Activated CD4-positive, CD25-positive, alpha-beta regulatory T cell (primary cell): Measurements from ENCODE around the gene PLS3.
"Not testable (repeated sequence)": the region's sequence is repeated elsewhere in the genome, so short reads cannot be mapped to it uniquely, and the experiment has no call there.

ENCODE experiments used
- DNase-seq, 4 experiments: peaks; one replicate each; lab custom pipeline; 2025; lab: John Stamatoyannopoulos, UW

The PLS3 gene

DNA sequence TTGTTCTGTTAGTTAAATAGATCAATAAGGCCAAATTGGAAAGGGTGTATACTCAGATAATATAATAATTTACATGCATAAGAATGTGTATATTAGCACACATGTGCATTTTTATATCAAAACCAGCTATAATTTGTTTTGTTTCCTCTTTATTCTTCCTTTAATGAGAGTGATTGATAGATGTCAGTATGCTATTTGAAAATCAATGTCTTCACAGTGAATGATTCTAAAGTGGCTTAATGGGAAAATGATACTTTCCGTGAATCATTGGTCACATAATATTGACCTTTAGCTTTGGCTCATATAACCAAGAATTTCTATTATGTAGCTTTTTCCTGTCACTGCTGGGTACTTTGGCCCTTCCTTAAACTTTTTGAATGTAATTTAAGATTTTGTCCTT lies 48.6 kb downstream of the PLS3 start:
- DNase-seq: no peak

DNA sequence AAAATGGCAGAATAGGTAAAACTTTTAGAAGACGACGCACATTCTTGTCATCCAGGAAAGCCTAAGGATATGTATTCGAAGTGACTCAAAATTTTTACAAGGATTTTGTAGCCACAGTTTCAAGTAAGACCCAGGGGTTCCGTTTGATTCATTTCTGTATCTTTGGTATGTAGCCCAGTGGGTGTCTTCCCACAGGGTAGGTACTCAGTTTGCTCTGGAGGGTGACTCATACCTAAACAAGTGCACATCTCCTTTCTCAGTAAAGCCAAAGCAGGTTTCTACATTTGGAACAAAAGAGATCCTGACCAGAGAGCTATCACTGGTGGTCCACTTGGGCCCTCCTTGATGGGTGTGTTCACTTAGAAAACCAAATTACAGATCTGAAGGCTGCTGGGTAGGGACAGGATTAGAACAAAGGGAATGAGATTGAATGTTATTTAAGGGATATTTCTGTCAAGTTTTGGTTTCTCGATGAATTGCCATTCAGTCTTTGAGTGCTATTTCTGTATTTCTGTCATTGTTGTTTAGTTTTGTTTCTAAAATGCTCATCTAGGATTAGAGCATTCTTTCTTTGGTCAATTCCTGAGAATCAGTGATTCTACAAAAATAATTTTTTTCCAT lies 56.1 kb downstream of the PLS3 start:
- DNase-seq: no peak

GRCh38 chrX:115622534-115622933 lies 61.6 kb downstream of the PLS3 start:
- DNase-seq: no peak

GRCh38 chrX:115624916-115625315 lies 63.9 kb downstream of the PLS3 start:
- DNase-seq: no peak

- DNase-seq: no peak
Measured at GRCh38 chrX:115625572-115626301, 64.8 kb downstream of the PLS3 start.

- DNase-seq: no peak
Measured at GRCh38 chrX:115630204-115630603, 69.2 kb downstream of the PLS3 start.

- DNase-seq: no peak
Measured at GRCh38 chrX:115632455-115632854, 71.5 kb downstream of the PLS3 start.

DNA sequence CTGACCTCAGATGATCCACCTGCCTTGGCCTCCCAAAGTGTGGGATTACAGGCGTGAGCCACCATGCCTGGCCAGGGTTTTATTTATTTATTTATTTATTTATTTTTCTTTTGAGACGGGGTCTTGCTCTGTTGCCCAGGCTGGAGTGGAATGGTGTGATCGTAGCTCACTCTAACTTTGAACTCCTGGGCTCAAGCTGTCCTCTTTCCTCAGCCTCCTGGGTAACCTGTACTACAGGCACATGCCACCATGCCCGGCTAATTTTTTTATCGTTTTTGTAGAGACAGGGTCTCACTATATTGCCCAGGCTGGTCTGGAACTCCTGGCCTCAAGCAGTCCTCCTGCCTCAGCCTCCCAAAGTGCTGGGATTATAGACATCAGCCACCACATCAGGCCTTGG lies 72.4 kb downstream of the PLS3 start:
- DNase-seq: not testable (repeated sequence)

- no peak for DNase-seq
Measured at GRCh38 chrX:115639334-115639880, 78.4 kb downstream of the PLS3 start.

GRCh38 chrX:115642311-115642710 lies 81.3 kb downstream of the PLS3 start:
- DNase-seq: no peak

- no peak for DNase-seq
Measured at GRCh38 chrX:115642895-115643530, 82.0 kb downstream of the PLS3 start.

GRCh38 chrX:115644397-115644796 lies 83.4 kb downstream of the PLS3 start:
- DNase-seq: not testable (repeated sequence)

DNA sequence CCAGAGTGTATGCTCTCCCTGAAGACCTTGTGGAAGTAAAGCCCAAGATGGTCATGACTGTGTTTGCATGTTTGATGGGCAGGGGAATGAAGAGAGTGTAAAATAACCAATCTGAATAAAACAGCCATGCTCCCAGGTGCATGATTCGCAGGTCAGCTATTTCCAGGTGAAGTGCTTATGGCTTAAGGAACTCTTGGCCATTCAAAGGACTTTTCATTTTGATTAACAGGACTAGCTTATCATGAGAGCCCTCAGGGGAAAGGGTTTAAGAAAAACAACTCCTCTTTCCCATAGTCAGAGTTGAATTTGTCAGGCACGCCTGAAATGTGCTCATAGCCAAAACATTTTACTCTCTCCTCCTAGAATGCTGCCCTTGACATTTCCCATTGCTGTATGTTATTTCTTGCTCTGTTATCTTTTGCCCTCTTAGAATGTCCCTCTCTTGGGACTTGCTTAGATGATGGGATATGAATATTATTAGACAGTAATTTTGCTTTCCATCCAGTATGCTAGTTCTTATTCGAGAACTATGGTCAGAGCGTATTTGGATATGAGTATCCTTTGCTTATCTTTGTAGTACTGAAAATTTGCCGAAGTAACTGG lies 88.6 kb downstream of the PLS3 start:
- DNase-seq: no peak

DNA sequence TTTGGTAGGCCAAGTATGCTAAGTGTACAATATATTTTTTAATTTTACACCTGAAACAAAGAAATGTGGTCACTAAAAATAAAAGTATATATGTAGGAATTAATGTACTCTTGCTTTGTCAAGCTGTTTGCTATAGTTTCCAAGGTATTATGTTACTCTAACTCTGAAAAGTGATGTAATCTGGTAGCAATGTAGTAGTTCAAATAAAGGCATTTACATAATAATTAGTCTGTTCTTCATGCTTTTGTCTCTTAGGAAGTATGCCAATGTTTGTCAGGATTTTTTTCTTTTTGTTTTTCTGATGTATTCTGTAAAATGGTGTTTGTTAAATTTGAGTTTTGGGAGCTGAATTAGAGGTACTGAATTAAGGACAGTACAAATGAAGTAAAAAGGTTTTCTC lies 89.5 kb downstream of the PLS3 start:
- no peak for DNase-seq

DNA sequence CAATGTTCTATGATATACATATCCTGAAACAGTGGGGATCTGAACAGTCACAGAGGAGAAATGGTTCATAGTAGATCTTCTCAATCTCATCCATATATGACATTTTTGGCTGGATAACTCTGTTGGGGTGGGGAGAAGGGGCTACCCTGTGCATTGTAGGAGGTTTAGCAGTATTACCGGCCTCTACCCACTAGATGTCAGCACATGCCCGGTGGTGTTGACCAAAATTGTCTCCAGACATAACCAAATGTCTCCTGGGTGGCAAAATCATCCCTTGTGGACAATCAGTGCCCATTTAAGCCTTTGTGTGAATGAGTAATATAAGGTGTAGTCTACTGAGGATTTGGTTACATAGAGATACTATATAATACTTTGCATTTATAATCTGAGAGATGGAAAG lies 89.9 kb downstream of the PLS3 start:
- no peak for DNase-seq

DNA sequence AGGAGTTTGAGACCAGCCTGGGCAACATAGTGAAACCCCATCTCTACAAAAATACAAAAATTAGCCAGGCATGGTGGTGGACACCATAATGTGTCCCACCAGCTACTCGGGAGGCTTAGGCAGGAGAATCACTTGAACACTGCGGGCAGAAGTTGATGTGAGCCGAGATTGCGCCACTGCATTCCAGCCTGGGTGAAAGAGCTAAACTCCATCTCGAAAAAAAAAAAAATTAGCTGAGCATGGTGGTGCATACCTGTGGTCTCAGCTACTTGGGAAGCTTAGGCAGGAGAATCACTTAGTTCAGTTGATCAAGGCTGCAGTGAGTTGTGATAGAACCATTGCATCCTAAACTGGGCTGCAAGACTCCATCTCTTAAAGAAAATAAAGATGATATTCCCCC lies 91.2 kb downstream of the PLS3 start:
- no peak for DNase-seq

GRCh38 chrX:115665122-115665521 lies 104.1 kb downstream of the PLS3 start:
- no peak for DNase-seq

DNA sequence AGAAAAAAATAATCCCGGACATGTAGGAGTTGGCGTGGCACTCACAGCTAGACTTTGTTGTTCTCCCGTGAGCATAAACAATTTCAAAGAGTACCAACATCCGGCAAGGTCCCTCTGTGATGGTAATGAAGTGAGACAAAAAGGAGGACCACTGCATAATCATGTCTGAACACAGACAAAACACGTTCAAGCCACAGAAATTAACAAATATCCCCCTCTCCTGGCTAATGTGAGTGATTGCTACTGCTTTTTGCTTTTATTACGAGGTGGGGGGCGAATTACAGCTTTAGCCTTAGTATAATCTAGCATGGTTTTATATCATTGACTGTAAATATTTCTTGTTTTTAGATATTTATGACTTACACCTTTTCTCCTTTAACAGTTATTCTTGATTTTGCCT lies 118.5 kb downstream of the PLS3 start:
- no peak for DNase-seq

GRCh38 chrX:115687595-115687994 lies 126.6 kb downstream of the PLS3 start:
- no peak for DNase-seq

- no peak for DNase-seq
Measured at GRCh38 chrX:115689931-115690330, 129.0 kb downstream of the PLS3 start.

DNA sequence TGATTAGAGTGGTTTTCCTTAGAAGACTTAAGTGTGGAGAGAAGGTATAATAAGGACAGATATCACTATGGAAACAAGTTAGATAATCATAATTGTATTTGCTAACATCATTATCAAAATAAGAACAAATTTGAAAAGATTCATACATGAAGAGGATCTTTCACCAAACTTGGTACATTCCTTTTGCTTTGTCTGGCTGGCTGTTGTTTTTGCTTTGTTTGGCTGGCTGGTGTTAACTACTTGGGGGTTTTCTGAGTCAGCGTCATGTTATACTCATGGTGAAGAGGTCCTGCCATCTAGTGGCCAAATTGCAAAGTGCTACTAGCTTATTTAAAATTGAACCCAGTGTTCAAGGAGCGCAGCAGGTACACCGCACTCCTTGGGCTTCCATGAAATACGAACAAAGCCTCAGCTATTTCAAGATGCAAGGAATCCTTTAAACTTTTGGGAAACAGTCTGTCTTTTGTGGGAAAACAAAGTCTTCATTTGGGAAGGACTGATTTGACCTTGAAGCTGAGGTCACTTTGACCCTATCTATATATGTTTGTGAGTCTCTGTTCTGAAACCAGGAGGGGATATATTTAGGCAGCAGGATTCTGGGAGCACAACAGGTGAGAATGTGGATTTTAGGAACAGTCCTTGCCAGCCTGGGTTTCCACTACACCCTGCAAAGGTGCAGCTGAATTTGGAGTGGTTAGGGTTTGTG lies 129.7 kb downstream of the PLS3 start:
- peak in 1 of 4 experiments; percentile 1 for DNase-seq

DNA sequence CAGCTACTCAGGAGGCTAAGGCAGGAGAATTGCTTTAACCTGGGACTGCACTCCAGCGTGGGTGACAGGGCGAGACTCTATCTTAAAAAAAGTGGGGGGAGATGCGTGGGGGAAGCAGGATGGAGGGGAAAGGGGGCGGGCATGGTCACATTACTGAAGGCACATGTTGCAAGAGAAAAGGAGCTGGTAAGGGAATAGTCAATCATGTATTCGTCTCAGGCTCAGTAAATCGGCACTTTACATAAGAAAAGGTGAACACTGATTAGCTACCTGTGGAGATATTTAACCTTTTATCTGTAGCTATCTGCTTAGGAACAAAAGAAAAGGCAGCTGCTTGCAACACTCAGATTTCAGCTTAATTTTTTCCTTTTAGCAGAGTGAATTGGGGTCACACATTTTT lies 132.5 kb downstream of the PLS3 start:
- no peak for DNase-seq
